ENCODE results near the gene RAD51AP2. TPM values are rescaled to one million over a fixed set of nuclear protein-coding genes. Genes with fewer than 3 reads are reported as not detected.
A peak's percentile ranks its signal among the peaks of the same experiment; 100 is the strongest.

RAD51AP2 gene
- total RNA-seq, 1 donor from 2014 or later, result not detected

DNA sequence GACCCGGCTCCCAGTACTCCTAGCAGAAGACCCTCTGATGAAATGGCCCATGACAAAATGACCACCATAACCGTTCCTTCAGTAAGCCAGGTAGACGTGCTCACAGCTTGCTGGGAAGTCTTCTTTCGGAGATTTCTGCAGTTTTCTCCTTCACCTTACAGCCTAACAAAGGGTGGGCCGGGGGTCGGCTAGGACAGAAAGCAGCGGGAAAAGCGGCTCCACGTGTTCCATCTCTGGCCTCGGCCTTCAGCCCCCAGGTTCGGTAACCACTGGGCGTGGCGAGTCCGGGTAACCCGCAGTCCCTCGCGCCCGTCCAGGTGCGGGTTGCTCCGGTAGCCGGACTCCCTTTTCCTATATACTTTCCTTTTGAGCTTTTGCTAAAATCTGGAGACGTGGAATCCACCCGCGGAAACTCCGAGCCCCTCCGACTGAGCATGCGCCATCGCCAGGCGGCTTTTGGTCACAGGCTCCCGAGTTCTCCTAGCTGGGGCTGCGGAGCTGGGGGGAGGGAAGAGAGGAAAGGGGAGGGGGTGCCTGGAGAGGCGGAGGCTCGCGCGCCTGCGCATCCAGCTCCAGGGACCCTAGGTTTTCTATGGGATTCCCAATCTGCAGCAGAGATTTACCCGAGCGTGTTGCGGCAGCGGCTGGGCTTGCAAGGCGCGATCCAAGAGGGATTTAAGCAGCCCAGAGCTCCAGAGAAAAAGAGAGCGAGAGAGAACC is 22.0 kb upstream of the RAD51AP2 start, which contains the start of gene VSNL1:
VSNL1 (plus strand) TSS at position 604 of the 720 bp plus-strand sequence. CDS start 51,379 bp downstream, outside the sequence.
- no peak within 1 kb of the TSS for H3K27ac ChIP-seq
- peak in 1 of 2 donors; percentile 64 for DNase-seq (ENCODE audit: low spot score in 2 of 2)

DNA sequence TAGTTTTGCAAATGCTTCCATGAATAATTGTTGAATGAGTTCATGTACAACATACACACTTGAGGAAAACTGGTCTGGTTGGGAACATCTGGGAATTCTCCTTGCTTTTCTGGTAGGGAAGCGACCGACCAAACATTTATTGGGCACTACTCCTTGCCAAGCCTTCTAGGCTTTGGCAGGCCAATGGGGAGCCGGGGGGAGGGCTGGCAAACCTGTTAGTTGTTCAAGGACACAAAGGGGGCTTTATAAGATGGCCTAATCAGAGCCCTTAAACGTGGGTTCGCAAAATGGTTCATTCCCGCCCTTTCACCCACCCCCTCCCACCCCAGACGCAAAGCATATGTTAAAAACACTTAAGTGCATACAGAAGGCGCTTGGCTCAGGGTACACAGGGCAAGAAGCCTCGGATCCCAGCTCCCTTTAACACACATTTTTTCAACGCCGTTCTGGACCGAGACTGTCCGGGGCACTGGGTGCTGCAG is 21.4 kb upstream of the RAD51AP2 start:
- Histone ChIP-seq H3K27me3 (no peaks in the 10 kb centered on the region), H3K27ac (no peak overlapping the region), H3K9me3 (no peaks in the 10 kb centered on the region), H3K4me1 (no peaks in the 10 kb centered on the region), H3K36me3 (no peaks in the 10 kb centered on the region), H3K4me3 (peak overlapping the region; percentile 51 to 75)
- TF ChIP-seq, protein P1, sequence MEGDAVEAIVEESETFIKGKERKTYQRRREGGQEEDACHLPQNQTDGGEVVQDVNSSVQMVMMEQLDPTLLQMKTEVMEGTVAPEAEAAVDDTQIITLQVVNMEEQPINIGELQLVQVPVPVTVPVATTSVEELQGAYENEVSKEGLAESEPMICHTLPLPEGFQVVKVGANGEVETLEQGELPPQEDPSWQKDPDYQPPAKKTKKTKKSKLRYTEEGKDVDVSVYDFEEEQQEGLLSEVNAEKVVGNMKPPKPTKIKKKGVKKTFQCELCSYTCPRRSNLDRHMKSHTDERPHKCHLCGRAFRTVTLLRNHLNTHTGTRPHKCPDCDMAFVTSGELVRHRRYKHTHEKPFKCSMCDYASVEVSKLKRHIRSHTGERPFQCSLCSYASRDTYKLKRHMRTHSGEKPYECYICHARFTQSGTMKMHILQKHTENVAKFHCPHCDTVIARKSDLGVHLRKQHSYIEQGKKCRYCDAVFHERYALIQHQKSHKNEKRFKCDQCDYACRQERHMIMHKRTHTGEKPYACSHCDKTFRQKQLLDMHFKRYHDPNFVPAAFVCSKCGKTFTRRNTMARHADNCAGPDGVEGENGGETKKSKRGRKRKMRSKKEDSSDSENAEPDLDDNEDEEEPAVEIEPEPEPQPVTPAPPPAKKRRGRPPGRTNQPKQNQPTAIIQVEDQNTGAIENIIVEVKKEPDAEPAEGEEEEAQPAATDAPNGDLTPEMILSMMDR (IDR thresholded peaks at IDR 0.05), result no peak
- DNase-seq (ENCODE audit: low spot score in 2 of 2), result no peak
- intact Hi-C loops (cut with DNase I), result no loop called here

More for the DNA sequence above, 22.0 kb upstream of the RAD51AP2 start, which contains the start of gene VSNL1:
- no peaks in the 10 kb centered on the region for H3K9me3 ChIP-seq
- TF ChIP-seq, protein P1 (IDR thresholded peaks at IDR 0.05), result no peak
- intact Hi-C loops (cut with DNase I), result no loop called here
- no peaks in the 10 kb centered on the region for H3K36me3 ChIP-seq
- H3K27me3 ChIP-seq, result no peaks in the 10 kb centered on the region
- peak within 1 kb of the TSS; percentile 51 to 75 for H3K4me3 ChIP-seq
- H3K4me1 ChIP-seq, result no peaks in the 10 kb centered on the region

DNA sequence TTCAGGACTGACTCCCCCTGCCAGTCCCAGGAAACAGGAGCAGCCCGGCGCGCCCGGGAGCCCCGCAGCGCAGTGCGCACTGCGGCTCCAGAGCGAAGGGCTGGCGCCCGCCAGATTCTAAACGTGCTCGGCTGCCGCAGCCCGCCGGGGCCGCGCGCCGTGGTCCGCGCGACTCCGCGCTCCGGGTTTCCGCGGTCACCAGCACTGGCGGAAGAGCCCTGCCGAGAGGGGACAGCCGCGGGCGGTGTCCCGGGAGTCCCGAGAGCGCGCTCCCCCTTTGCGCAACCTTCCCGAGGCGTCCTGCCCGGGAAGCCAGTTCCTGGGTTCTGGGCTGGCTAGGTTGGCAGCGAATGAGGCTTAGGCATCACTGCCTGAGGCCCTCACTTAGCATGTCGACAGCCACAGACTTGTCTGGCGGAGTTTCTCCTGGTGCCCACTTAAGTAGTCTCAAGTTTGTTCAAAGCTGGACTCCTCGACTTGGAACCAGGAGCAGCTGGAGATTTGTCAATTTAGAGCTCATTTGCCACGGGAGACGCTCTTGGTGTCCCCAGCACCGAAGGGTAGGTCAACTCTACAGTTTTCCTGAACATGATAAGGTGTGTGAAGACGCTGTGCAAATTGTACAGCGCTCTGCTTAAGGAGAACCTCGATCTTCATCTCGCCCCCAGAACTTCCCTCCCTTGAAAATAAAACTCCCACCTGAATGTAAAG is 20.8 kb upstream of the RAD51AP2 start:
- H3K4me1 ChIP-seq, result no peaks in the 10 kb centered on the region
- intact Hi-C loops (cut with DNase I), result no loop called here
- H3K36me3 ChIP-seq, result no peaks in the 10 kb centered on the region
- DNase-seq (ENCODE audit: low spot score in 2 of 2), result peak in 1 of 2 donors; percentile 79
- peak overlapping the region; percentile 36 to 75 for H3K4me3 ChIP-seq
- no peaks in the 10 kb centered on the region for H3K27me3 ChIP-seq
- H3K27ac ChIP-seq, result peak overlapping the region in 1 of 2 donors; percentile 34
- TF ChIP-seq, protein P1 (IDR thresholded peaks at IDR 0.05), result no peak
- no peaks in the 10 kb centered on the region for H3K9me3 ChIP-seq

- no peak overlapping the region for H3K27ac ChIP-seq
- TF ChIP-seq, protein P1 (IDR thresholded peaks at IDR 0.05), result no peak
- intact Hi-C loops (cut with DNase I), result no loop called here
- H3K27me3 ChIP-seq, result no peaks in the 10 kb centered on the region
- DNase-seq (ENCODE audit: low spot score in 2 of 2), result no peak
- H3K9me3 ChIP-seq, result no peaks in the 10 kb centered on the region
- peak overlapping the region; percentile 36 to 75 for H3K4me3 ChIP-seq
- no peaks in the 10 kb centered on the region for H3K36me3 ChIP-seq
- no peaks in the 10 kb centered on the region for H3K4me1 ChIP-seq
Measured at GRCh38 chr2:17538022-17538843, 20.0 kb upstream of the RAD51AP2 start.

- no peak overlapping the region for H3K4me3 ChIP-seq
- DNase-seq (ENCODE audit: low spot score in 2 of 2), result no peak
- no peaks in the 10 kb centered on the region for H3K27me3 ChIP-seq
- H3K9me3 ChIP-seq, result no peaks in the 10 kb centered on the region
- no peak overlapping the region for H3K27ac ChIP-seq
- TF ChIP-seq, protein P1 (IDR thresholded peaks at IDR 0.05), result no peak
- H3K36me3 ChIP-seq, result no peaks in the 10 kb centered on the region
- H3K4me1 ChIP-seq, result no peaks in the 10 kb centered on the region
- intact Hi-C loops (cut with DNase I), result no loop called here
Measured at GRCh38 chr2:17536416-17536815, 18.2 kb upstream of the RAD51AP2 start.
